Measurements from ENCODE around the gene GALNT9.
A peak's percentile ranks its signal among the peaks of the same experiment; 100 is the strongest.
"Not testable (repeated sequence)": the region's sequence is repeated elsewhere in the genome, so short reads cannot be mapped to it uniquely, and the experiment has no call there.

GALNT9 gene

DNA sequence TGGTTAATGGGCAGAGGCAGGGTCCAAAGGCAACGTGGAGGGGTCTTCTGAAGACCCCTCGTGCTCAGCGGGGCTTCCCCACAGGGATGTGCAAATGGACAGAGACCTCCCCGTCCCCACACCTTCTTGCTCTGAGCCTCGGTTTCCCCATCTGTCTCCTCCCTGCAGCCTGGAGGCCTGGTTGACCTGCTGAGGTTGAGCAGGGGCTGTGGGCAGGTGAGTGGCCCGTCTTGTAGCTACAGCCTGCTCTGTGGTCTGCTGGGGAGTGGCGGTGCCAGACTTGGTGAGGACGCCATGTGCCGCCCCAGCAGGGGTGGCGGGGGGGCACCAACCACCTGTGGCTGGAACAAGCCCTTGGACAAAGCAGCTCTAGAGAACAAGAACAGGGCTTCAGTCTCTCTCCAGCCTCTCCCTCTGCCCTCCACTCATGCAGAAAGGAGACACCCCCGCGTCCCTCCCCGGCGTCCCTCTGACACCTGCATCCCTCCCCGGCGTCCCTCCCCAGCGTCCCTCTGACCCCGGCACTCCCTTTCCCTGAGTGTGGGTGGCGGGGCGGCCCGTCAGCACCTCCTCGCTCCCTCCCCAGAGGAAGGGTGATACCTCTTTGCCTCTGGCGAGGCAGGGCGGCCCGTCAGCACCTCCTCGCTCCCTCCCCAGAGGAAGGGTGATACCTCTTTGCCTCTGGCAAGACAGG, 101.5 kb downstream of the GALNT9 start:
- DNase-seq, result no peak

DNA sequence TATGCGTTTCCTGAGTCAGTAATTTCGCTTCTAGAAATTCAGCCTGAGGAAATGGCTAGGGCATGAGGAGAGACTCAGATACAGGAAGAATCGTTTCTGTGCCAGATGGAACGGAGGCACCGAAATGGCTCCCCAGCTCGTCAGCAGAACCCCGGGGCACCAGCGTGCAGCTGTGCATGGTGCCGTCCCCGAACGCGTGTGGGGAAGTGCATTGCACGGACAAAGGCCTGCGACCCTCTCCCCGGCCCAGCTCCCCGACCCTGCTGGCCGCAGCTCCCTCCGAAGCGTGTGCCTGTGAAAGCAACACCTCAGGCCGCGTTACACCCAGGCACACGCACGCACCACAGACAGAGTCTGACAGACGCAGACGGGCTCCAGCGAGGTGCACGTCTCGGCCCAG, 102.3 kb downstream of the GALNT9 start:
- no peak for DNase-seq

DNA sequence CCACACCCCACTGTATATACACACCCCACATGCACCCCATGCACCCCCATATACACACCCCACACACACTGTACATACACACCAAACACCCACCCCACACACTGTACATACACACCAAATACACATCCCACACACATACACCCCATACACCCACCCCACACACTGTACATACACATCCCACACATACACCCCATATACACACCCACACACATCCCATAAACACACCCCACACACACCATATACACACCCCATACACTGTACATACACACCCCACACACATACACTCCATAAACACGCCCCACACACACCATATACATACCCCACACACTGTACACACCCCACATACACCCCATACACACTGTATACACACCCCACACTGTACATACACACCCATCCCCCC, 102.8 kb downstream of the GALNT9 start:
- no peak for DNase-seq

DNA sequence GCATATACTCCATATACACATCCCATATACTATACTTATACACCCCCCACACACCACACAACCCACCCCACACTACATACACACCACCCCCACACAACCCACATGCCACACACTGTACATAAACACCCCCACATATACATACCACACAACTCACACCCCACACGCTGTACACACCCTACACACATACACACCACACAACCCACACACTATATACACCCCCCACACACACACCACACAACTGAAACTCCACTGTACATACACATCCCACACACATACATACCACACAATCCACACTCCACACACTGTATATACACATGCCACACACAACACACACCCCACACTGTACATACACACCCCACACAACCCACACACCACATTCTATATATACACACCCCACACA, 104.2 kb downstream of the GALNT9 start:
- DNase-seq, result no peak

- no peak for DNase-seq
Observed at GRCh38 chr12:132224484-132224883, 104.9 kb downstream of the GALNT9 start.

DNA sequence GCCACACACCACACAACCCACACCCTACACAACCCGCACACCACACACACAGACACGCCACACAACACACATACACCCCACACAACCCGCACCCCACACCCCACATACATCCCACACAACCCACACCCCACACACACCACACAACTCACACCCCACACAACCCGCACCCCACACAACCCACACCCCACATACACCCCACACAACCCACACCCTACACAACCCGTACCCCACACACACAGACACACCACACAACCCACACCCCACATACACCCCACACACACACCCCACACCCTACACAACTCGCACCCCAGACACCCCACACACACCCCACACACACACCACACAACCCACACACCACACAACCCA, 106.6 kb downstream of the GALNT9 start:
- no peak for DNase-seq

GRCh38 chr12:132222096-132222807, 107.1 kb downstream of the GALNT9 start:
- peak; percentile 51 for DNase-seq

GRCh38 chr12:132219761-132220160, 109.6 kb downstream of the GALNT9 start:
- not testable (repeated sequence) for DNase-seq

DNA sequence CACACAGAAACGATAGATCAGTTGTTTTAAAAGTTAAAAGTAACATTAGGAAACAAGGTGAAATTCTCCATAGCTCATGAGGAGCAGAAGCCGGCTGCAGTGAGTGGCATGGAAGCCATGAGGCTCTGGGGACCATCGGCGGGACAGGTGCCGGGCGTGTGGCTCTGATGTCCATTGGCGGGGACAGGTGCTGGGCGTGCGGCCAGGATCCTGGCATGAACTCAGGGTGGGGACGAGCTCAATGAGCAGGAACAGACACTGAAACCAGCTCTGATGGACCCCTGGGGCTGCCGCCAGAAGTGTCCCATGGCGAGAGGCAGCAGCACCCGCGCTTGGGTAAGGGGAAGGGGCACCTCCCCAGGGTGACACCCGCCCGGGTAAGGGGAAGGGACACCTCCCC, 110.1 kb downstream of the GALNT9 start:
- DNase-seq, result peak; percentile 4

DNA sequence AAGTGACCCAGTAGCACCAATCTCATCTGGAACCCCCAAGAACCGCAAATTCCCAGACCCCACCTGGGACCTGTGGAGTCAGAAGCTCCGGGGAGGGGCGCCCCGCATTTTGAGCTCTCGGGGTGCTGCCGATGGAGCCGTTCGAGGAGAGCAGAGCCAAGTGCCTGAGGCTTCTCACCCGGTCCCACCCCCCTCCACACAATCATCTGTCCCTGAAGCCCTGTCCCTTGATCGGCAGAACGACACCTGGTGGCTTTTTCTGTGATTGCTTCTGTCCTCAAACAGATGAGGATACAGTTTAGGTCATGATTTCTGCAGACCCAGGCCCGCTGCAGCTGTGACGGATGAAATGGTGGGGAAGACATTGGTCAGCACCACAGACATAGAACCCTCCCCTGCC, 110.5 kb downstream of the GALNT9 start:
- DNase-seq, result no peak

DNA sequence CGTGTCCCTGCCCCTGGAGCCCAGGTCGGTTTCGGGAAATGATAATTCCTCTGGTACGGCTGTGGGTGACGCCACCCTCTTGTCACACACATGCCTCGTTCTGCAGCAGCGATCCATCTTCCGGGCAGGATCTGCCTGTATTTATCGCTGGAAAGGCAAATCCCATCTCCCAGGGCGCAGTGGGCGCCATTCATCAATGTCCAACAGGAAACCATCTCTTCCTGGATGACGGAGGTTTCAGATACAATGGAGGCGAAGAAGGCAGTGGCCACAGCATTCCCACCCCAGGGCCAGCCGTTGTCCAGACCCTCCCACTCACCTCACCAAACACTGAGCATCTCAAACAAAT, 110.9 kb downstream of the GALNT9 start:
- DNase-seq, result no peak

DNA sequence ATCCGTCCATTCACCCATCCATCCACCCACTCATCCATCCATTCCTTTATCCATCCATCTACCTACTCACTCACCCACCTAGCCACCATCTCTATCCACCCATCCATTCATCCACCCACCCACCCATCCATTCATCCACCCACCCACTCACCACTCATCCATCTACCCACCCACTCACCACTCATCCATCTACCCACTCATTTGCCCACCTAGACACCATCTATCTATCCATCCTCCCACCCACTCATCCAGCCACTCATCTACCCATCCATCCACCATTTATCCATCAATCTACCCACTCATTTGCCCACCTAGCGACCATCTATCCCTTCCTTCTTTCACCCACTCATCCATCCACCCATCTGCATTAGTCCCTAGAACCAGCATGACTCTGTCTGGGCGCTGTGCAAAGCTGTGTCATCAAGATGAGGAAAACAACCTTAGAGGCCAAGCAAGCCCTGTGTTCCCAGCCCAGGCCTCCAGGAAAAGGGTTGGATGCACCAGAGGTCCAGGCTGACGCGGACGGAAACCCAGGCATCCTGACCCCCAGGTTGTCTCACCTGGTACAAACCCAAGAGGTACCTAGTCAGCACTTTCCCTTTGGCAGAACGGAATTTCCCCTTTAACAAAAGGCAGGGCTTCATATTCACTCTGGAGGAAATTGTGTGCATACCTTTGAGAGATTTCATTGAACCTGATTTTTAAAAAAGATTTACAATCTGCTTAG, 111.4 kb downstream of the GALNT9 start:
- no peak for DNase-seq

DNA sequence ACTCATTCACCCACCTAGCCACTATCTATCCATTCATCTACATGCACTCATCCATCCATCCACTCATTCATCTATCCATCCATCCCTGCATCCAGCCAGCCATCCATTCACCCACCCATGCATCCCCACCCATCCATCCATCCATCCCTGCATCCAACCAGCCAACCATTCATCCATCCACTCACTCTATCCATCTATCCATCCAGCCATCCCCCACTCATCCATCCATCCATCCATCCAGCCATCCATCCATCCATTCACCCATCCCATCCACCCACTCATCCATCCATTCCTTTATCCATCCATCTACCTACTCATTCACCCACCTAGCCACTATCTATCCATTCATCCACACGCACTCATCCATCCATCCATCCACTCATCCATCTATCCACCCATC, 112.0 kb downstream of the GALNT9 start:
- no peak for DNase-seq

DNA sequence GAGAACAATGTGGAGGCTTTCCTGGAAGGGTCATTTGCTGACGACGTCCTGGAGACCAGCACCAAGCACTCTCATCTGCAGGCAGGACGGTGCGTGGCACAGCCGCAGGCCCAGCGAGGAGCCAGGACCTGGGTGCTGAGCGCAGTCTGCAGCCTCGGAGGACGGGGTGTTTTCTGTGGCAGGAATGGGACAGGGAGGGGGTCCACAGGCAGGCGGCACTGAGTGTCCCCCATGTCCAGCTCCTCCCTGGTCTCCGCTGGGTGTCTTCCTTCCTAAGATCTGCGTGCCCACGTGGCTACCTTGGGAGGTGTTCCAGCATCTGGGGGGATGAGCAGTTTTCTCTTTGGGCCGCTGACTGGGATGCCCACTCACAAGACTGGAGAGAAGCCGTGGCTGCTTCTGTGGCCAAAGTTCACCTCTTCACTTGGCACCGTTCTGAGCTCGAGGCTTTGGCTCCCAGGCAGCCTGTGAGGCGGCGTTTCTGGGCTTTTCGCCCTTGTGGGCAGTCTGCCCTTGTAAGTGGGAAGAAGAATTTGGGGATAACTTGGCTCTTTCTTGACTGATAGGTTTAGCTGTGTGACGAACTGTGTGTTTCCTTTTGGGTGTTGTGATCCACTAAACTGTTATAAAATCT, 112.9 kb downstream of the GALNT9 start:
- DNase-seq, result no peak

DNA sequence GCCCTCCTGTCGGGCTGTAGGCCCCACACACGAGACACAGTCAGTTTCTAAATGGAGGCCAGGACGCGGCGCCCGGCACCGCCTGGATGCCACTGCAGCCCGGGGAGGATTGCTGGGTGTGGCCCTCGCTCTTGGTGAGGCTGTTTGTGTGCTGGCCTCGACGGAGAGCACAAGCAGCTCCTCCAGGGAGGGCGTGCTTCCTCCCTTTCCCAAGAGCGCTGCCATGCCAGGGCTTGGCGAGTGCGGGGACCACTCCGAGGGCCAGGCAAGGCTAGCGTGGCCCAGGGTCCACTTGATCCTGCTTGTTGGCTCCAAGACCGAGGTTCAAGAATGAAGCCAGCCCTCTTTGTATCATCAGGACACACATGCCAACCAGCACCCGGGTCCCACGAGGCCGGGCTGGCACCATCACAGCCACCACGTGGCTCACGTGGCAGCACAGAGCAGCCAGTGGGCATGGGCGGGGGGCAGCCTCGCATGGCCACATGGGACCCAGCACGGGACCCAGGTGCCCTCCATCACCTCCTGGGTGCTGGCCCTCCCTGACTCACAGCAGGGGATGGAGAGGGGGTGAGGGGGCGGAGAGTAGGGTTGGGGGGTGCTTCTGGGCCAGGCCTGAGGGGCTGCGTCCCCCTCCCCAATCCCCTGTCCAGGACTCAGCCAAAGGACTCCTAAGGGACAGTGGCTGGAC, 113.9 kb downstream of the GALNT9 start:
- no peak for DNase-seq

DNA sequence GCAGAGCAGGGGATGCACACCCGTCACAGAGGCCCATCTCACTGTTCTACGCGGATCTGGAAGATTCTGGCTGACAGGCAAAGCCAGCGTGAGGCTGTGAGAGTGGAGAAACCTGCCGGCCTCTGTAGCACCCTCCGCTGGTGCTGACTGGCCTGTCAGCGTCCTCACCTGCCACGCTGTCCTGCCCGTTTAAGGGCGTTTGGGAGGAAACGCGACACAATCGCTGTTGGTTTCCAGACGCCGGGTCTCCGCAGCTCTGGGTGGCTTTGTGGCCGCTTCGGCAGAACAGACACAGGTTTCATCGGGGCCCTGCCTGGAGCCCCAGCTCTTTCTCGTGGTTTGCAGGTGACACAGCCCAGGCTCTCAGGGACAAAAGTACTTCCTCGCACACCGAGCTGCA, 114.5 kb downstream of the GALNT9 start:
- no peak for DNase-seq

DNA sequence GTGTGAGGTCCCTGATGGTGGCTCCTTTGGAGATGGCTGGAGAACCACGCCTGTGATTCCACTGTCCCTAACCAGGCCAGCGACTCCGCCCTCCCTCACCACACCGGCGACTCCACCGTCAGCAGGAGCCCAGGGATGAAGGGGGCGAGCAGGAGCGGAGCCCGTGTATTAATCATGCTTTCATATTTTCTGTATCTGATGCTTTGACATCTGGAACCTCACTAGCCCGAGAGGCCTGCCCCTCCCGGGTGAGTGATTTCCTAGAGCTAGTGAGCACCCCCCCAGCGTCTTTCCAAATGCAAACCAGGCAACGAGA, 115.3 kb downstream of the GALNT9 start:
- DNase-seq, result no peak

DNA sequence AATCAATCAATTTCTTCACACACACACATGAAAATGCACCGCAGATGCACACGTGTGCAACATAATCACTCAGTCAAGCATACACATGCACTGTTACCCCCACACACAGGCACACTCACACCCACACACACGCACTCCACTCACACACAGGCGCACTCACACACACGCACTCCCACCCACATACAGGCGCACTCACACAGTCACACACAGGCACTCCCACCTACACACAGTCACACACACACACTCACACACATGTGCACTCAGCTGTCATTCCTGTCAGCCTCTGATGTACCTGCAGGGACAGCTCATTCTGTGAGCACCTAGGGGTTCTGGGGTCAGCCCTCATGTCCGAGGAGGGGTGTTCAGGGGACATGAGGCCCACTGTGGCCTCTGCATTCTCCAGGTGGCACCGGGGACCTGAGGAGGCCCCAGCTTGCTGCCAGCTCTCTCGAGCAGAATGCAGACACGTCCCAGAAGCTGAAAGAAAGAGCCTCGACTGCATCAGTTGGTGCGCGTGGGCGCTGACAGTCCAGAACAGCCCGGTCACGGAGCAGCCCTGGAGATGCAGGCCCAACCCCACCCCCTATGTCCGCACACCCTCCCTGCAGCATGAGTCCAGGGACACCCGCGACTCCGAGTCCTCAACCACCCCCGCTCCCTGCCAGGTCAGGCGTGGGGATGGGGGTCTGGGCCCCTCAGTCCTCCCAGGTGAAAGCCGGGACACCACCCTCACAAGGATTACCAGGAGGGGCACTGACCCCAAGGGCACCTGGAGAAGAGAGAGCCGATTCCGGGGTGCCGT, 115.8 kb downstream of the GALNT9 start:
- no peak for DNase-seq

DNA sequence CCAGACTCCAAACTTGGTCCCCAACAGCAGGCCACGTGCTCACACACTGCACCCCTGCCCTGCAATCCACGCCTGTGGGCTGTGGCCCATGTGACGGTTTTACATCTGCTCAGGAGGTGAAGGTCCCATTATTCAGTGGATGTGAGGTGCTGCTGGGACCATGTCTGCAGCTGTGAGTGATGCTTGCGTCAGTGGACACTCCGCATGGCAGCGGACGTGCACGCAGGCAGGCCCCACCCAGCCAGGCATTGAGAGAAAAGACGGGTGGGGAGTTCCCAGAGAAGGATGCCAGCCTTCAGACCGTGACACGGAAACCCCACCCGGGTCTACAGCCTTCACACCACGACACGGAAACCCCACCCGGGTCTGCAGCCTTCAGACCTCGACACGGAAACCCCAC, 117.6 kb downstream of the GALNT9 start:
- no peak for DNase-seq

GRCh38 chr12:132211326-132211725, 118.1 kb downstream of the GALNT9 start:
- no peak for DNase-seq

DNA sequence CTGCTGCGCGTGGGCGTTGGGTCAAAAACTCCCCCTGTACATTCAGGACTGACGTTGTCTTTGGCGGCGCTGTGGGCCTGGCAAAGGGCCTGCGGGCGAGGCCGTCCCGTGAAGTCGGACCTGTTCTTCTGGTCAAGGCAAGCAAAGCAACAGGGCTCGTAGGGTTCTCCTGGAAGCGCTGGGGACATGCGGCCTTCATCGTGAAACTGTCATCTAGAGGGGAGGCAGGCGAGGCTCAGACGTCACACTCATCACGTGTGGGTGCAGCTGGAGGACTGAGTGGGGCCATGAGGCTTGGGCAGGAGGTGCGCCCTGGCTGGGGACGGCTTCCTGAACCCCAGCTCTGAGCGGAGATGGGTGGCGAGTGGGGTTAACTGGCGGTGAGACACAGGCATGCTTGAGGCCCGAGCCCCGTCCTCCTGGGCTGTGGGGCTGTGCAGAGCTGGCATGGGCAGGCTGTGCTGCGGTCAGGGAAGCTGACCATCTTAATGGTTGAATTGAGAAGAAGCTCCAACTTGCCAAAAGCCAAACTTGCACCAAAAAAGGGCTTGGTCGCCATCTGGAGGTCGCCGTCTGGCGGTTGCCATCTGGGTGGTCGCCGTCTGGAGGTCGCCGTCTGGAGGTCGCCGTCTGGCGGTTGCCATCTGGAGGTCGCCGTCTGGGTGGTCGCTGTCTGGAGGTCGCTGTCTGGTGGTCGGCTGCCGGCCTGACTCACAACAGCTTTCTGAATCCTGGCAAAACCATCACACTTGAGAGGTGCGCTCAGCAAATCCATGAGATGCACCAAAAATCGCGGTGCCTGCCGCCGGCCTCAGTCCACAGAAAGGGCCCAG, 119.0 kb downstream of the GALNT9 start:
- no peak for DNase-seq

Data from NCI-H2029 (cell line).